NOMO-1 (cell line): ENCODE results near the gene ARHGEF2.

Experiments
- DNase-seq, 2 experiments: peaks; one replicate each; lab custom pipeline; 2025; ENCODE audit not compliant: unreplicated experiment in 2 of 2; lab: John Stamatoyannopoulos, UW

The ARHGEF2 gene

DNA sequence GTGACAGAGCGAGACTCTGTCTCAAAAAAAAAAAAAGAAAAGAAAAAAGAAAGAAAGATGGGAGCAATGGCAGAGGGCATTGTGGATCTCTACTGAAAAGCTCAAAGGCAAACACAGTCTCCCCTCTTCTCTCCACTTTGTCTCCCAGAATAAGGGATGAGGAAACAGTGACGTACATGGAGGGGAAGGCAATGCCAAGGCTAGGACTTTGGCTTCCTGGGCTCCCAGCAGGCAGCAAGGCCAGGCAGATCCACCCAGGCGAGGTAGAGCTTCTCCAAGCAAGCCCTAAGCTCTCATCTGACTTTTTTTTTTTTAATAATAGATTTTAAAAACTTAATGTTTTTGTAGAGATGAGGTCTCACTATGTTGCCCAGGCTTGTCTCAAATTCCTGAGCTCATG lies 4.6 kb downstream of the ARHGEF2 start:
- DNase-seq: no peak

GRCh38 chr1:155971910-155972809 lies 6.2 kb downstream of the ARHGEF2 start:
- DNase-seq: no peak

- peak; percentile 94 to 97 for DNase-seq
Observed at GRCh38 chr1:155970531-155971167, 7.7 kb downstream of the ARHGEF2 start.

DNA sequence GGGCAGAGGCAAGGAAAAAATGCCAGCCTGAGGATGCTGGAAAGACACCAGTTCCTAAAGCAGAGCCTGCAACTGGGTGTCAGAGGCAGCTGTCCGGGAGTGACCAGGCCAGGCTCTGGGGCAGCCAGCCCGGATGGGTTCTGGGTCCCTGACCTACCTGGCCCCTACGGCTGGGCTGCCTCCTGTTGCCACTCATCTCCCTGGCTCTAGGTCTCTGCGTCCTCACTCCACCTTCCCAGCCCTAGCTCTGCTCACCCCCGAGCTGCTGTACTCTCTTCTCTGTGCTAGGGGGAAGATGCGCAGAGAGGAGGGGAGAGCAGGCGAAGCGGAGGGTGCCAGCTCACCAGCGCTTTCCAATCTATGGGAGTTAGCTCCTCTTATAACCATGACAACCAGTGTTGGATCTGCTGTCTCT lies 9.0 kb downstream of the ARHGEF2 start:
- no peak for DNase-seq

GRCh38 chr1:155968670-155969069 lies 9.7 kb downstream of the ARHGEF2 start:
- no peak for DNase-seq

GRCh38 chr1:155968051-155968400 lies 10.3 kb downstream of the ARHGEF2 start:
- no peak for DNase-seq

- DNase-seq: peak; percentile 43 to 48
Observed at GRCh38 chr1:155967341-155968050, 10.9 kb downstream of the ARHGEF2 start.

GRCh38 chr1:155966750-155967149 lies 11.6 kb downstream of the ARHGEF2 start:
- no peak for DNase-seq

DNA sequence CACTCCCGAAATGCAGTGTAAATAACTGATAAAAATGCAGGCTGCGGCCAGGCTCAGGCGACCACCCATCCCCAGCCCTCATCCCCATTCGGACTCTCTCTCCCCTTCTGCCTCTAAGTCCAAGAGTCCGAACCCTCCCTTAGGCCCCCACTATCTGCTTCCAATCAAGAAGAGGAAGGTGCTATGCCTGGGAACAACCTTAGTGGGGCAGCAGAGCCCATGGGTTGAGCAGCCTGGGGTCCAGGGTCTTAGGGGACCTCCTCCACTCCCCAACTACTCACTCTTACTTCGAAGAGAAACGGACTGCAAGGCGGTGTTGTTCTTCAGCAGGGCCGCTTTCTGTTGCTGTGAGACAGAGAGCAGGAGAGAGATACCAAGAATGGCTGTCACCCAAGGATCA lies 12.2 kb downstream of the ARHGEF2 start:
- DNase-seq: no peak

DNA sequence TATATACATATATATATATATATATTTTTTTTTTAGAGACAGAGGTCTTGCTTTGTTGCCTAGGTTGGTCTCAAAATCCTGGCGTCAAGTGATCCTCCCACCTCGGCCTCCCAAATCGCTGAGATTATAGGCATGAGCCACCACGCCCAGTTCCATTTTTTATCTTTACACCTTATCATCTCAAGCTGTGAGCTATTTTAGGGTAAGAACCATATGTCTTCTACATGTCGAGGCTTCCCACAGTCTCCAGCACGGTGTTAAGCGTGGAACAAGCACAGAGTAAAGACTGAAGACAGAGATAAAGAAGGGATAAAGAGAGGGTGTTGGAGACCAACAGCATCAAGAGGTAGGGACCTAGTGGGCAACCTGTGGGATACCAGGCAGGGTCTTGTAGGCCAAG lies 14.2 kb downstream of the ARHGEF2 start:
- DNase-seq: no peak

DNA sequence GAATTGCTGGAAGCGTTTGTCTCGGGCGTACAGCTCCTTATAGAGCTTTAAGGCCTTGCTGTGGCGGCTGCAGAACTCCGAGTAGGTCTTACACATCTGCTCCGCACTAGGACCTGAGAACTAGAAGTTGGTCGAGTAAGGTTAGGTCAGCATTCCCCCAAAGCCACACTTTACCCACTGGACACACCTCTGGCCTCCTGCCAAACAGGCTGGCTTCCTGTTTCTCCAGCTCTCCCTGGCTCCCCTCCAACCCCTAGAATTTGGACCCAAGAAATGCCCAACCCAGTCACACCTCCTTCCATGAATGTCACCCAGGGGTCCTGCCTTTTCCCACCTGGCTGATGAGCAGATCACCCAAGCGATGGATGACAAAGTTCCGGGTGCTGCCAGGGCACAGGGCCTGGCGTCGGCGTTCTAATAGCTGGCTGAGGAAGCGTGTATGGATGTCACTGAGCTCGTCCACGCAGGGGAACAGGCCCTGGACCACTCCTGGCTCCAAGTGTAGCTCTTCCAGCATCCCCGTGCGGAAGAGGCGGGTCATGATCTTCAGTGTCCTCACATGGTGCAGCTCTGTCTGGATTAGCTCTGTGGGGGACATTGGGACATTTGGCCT lies 15.6 kb downstream of the ARHGEF2 start:
- no peak for DNase-seq

DNA sequence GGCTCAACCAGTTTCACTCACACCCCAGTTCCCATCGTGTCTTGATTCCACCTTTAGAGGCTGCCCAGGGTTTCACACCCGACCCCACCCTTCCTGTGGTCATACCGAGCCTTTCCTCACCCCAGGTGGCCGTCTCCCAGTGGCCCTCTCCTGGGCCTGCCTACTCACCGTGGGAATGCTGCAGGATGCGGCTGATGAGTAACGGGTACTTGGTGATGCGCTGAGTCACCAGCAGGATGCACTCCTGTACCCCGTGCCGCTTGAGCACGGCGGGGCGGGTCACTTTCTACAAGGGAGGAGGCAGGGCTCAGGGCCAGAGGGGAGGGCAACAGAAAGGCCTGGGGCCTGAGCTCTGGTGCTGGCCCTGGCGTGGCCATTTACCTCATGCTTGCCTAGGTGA lies 16.4 kb downstream of the ARHGEF2 start:
- no peak for DNase-seq

DNA sequence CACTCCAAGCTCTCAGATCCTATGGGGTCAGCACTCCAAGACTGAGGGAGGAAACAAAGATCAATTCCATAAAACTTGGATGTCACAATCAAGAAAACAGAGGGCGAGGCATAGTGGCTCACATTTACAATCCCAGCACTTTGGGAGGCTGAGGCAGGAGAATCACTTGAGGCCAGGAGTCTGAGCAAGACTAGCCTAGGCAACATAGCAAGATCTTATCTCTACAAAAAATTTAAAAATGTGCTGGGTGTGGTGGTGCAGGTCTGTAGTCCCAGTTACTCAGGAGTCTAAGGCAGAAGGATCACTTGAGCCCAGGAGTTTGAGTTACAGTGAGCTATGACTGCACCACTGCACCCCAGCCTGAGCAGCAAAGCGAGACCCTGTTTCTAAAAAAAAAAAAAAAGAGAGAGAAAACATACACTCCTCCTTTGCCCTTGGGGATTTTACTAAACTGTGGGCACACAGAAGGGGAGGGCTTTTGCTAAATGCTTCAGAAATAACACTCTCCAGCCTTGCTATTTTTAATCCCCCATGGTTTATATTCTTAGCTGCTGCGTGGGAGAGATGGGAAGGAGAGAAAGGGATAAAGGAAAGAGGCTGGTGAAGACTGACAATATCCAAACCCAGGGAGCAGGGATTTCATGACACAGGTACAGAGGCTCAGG lies 18.1 kb downstream of the ARHGEF2 start:
- no peak for DNase-seq

GRCh38 chr1:155957411-155957915 lies 20.9 kb downstream of the ARHGEF2 start:
- DNase-seq: no peak

- DNase-seq: no peak
Observed at GRCh38 chr1:155954645-155955044, 23.7 kb downstream of the ARHGEF2 start.

DNA sequence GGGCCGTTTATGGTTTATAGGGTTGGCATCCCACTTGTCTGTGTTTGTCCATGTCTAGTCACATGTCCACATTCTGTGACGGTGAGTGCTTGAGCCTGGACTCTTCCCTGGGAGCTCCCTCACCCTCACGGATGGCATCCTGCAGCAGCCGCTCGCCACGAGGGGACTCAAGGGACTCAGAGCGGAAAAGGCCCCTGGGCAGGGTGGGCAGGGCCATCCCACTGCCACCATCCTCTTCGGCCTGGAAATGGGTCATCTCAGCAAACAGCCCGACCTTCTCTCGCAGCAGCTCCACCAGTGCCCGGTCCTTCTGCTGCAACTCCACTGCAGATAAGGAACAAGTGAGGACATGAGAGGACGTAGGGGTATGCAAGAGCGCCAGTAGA lies 25.8 kb downstream of the ARHGEF2 start:
- no peak for DNase-seq

DNA sequence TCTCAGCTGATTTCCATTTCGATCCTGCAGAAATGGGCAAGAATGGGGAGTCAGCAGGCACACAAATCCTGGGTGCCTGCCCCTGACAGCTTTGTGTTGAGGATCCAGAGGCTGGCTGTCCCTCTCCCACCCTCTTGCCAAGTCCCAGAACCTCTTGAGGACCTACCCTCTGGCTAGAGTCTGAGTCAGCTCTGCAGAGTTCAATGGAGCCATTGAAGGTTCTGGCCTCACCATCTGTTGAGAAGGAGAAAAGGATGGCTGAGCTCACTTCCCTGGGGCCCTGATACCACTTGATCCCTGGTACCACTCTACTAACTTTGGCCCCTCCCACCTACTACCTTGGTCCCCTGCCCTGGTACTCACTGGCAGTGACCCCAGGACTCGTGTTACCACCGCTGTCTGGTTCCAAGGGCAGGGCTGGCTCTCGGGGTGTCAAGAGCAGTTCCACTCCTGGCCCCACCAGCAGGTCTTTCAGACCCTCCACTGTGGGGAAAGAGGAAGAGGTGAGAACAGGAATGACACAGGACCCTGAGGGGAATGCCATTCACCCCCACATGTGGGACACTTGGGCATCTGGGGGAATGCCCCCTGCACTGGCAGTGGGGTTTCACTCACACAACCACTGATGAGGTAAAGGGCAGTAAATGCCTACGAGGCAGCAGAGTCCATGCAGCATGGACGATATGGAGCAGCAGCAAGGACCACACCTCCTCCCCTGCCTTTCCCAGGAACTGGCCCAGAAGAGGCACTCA lies 26.4 kb downstream of the ARHGEF2 start:
- no peak for DNase-seq

DNA sequence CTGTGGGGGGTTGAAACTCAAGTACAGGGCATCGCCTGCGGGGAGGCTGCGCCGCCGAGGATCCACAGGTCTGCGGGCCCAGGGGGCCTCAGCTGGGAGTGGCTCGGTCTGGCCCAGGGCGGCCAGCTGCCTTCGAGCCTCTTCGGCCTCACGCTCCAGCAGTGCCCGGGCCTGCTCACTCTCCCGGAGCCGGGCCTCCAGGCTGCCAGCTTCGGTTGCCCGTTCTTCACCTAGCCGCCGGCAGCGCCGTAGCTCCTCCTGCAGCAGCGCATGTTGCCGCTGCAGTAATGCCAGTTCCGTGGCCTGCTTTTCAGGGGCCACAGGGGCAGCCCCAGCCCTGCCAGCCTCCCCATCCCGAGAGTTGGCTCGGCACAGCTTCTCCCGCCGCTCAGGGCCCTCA lies 27.5 kb downstream of the ARHGEF2 start:
- DNase-seq: no peak

- DNase-seq: no peak
Observed at GRCh38 chr1:155947741-155948140, 30.6 kb downstream of the ARHGEF2 start.

DNA sequence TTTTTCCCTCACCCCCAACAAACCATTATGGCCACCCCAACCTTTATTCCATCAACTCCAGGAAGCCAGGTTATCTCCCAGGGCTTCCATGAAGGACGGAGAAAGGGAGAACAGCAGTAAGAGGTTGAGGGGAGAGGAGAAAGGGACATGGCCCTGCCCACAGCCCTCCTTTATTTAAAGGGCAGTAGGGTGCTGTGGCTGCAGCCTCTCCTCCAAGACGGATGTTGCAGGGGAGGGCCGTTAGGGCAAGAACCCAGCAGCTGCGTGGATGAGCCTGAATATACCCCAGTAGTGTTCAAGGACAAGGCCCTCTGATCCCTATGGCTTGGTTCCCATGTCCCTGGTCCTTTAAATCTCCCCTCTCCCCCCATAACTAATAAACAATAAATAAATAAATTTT lies 31.1 kb downstream of the ARHGEF2 start:
- no peak for DNase-seq
